ENCODE data around the gene COL6A3.

The COL6A3 gene

DNA sequence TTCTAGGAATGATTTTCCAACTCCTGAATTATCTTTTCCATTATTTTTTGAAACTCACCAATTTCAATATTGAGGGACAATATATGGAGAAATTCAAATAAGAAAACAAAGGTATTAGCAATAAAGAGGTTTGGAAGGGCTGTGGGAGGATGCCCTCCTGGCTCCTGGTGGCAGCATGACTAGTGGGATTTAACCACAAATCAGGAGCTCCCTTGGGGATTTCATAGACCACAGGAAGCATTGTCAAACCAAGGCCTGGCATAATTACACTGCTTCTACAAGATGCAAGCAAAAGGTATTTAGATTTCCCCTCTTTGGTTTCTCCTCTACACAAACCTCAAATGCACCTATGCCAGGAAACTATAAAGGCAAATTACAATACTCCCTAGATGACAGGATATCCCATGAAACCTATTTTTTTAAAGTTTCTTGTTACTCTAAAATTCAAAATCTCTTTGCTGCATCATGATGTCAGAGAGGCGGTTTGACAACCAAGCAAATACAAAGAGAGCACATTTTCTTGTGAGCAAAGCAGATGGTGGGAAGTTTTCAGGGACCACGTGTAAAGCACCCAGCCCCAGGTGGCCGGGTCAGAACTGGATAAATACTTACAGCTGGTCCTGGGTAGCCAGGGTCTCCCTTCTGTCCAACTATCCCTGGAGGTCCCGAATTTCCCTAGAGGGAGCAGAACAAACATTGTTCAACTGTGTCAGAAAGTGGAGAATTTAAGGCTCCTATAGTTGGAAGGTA lies 67.9 kb downstream of the COL6A3 start:
- no peak for DNase-seq (ENCODE audit: low spot score)

DNA sequence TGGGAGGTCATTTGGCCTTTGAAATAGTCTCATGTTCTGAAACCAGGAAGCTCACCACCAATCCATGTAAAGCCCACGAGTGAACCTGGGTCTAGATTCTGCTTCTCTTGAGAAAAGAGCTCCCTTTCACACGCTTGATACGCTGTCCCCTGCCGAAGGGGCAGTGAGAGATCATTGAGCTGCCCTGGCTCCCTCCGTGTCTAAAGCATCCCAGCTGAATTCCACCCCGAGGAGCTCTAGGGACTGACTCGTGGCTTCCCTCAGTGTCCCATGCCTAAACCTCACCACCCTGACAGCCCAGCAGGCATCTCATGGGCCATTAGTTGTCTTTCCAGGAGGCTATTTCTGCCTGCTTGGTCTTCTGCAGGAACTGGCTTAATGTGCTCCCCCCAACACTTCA lies 68.6 kb downstream of the COL6A3 start:
- DNase-seq (ENCODE audit: low spot score) = peak; percentile 32

DNA sequence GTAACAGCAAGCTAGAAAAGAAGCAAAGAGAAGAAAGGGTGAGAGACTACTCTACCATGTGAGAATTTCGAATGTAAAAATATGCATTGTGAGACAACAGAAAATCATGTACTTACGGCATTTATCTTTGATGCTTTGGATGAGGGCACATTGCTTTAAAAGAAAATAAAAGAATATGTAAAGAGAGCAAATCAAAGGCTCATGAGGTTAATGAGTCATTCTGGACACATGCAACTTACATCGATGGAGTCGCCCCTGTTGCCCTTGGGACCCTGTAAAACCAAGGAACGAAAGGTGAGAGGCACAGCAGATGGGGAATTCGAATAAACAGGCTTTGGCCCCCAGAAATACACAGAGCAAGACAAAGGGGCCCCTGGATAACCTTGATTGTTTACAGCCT lies 69.0 kb downstream of the COL6A3 start:
- DNase-seq (ENCODE audit: low spot score) = no peak

DNA sequence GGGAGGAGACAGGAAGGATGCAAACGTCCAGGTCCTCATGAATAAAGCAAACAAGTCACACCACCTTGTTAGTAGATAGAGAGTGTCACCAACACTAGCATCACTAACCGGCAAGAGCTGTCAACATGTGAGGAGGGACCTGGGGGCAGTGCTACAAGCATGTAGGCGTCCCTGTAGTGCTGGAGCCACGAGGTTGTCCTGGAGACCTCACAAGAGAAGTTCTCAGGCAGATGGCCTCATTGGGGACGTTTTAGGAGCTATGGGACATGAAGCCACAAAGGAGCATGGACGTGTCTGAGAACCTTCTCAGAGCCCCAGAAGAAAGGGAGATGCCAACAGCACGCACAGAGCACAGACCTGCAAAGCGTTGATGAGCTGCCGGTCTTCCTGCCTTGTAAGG lies 70.0 kb downstream of the COL6A3 start:
- DNase-seq (ENCODE audit: low spot score) = no peak

DNA sequence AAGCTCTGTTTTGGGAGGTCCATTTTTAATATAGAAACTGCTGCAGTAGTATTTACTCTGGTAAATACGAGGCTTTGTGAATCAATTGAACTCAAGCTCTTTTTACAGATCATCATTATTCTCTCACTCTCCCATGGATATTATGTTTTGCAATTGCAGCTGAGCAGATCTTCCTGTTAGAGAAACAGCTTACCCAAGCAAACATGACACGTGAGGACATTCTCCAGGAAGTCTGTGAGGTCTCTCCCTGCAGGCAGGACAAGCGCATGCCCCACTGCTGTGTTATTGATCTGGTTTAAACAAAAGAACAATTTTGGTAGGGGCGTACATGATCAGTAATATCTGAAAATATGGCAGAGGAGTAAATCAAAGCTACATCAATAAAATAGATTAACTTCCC lies 72.1 kb downstream of the COL6A3 start:
- no peak for DNase-seq (ENCODE audit: low spot score)

DNA sequence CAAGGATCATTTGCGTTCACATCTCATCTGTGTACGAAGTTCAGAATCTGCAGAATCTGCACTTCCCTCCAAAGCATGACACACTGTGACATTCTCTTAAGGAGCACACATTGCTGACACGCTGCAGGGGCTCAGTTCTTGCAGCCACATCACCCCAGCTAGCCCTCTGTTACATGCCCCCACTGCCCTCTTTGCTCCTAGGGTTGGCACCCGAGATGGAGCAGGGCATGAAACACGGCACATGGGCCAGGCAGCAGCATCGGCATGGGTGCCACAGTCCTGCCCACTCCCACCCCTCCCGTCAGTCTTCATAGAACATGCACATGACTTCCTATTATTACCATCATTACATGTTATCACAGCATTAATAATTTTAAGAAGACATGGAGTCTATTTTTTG lies 76.4 kb downstream of the COL6A3 start:
- no peak for DNase-seq (ENCODE audit: low spot score)

DNA sequence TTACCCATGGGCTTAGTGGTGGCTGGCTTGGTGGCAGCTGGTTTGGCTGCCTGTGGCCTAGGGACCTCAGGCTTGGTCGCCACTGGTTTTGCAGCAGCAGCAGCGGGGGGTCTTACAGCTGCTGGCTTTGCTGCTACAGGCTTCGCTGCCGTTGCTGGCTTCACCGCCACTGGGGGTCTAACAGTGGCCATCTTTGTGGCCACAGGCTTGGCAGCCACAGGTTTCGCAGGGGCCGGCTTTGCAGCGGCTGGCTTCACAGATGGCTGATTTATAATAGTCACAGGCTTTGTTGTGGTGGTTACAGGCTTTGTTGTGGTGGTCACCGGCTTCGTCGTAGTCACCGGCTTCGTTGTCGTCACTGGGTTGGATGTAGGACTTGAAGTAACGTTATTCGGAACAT lies 77.8 kb downstream of the COL6A3 start:
- no peak for DNase-seq (ENCODE audit: low spot score)

DNA sequence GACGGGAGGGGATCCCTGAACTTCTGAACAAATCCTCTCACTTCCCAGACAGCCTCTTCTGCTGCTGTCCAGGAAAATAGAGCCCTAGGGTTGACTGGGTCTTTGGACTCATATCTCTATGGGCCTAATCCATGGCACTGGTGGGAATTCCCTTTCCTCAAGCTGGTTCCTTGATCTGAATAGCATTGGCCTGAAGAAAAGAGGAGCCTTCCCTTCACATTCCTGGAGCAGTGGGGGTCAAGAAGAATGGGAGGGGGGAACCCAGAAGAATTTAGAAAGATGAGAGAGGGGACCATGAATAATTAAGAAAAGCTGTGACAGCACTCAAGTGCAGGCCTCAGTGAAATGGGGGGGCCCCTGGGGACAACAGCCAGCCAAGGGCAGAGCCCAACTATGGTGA lies 80.2 kb downstream of the COL6A3 start:
- no peak for DNase-seq (ENCODE audit: low spot score)

DNA sequence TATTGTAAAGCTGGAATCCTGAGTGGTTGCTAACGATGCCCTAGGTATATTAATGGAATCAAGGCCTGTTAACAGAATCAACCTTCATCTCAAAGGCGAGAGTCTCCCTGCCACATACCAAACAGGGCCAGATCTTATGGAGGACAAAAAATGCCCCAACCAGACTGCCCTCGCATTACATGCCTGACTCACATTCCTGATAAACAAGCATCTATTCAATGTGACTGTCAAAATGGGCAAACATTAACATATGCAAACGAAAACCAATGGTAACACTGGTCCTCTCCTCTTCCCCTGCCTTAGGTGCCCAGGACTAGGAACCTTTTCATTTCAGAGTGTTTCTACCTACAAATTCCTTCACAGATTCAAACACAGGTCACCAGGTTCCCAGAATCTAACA lies 83.4 kb downstream of the COL6A3 start:
- no peak for DNase-seq (ENCODE audit: low spot score)

DNA sequence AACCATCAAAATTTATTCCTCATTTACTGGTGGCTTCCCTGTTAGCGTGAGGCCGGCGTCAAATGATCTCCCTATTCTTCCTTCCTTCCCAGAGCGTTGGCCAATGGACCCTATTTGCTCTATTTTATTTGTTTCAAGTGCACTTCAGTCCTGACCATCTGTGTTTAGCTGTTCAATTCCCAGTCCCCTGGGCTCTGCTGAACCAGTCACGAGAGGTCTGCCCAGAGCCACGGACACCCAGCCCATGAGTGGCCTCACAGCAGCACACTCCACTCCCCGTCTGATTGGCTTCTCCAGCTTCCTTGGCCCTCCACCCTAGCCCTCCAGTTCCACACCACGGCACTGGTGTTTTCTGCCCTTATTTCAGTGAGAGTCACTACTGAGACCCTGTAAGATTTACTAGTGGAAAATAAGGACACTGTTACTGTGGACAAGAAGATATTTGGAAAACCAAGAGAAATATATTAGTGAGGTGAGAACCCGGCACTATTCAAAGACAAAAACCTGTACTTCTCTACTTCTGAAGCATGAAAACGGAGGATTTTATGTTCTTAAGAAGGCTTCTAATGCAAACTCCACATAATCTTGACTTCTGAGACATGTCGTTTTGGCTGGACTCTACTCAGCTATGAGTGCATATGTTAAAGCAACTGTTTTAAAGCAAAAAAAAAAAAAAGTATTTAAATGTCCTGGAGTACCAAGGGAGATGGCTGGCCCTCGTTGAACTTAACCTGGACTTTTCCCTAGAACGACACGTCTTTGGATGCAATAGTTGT lies 86.6 kb downstream of the COL6A3 start:
- no peak for DNase-seq (ENCODE audit: low spot score)

DNA sequence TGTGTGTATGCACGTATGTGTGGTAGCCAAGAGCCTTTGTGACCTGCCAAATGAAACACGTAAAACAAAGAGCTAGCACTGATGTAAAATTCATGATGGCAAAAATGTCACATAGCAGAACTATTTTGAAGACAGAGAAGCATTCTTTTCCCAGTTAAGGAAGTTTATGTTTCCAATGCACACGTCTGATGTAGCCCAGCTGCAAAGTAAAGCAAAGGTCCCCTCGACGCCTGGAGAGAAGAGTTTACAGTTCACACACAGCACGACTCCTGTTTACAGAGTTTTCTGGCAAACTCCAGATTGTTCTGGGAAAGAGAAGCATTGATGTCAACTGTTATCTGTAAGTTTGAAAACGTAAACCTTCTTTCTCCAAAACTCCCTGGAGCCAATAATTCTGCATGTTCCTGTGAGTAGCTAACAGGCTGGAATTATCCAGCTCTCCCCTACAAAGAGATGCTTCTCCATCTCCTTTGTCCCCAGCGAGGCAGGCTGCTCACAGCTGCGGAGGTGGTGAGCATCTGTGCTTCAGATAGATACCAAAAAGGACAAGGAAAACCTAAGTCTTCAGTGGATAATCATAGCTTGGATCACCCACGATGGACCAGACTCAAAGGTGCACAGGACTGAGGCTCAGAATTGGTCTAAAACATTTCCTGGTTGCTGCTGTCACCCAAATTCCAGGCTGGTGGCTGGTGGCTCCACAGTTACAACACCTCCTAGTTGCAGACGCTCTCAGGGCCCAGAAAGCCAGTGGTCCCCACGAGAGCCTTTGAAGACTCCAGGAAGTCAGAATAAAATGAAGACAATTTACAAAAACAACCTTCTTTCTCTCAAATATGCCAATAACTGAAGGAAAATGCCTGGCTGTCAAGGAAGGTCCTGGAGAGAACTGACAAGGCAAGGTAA lies 87.4 kb downstream of the COL6A3 start:
- DNase-seq (ENCODE audit: low spot score) = no peak

DNA sequence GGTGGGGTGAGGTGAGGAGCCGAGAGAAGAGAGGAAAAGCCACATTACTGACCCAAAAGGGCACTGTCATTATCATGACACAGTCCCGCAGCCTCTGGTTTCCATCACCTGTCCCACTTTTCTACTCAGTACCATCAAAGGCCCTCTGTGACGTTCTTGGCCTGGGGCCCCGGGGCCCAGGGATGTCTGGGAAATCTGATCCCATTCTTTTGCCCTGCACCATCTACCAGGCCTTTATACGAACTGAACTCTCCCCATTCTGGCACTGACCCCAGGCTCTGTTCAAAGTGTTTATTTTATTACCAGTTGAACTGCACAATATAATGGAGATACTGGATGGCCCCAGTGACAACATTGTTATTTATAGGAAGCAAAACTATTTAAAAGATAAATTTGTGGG lies 89.1 kb downstream of the COL6A3 start:
- no peak for DNase-seq (ENCODE audit: low spot score)

DNA sequence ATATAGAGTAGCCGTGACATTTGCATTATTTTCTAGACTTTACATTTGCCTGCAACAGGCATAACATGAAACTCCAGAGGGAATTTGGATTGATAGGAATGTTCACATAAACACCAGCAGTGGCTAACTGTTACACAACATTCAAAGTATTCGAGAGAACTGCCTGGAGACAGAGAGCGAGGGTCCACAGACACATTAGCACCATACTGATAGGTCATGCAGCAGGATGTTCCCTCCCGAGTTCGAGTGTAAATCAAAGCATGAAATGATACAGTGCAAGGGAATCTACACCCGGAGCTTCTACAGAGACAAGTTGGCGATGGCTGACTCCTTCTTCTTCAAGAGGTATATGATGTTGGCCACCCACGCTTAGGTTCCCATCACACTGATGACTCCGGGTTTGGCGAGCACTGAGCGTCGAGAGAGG lies 89.5 kb downstream of the COL6A3 start:
- DNase-seq (ENCODE audit: low spot score) = no peak

DNA sequence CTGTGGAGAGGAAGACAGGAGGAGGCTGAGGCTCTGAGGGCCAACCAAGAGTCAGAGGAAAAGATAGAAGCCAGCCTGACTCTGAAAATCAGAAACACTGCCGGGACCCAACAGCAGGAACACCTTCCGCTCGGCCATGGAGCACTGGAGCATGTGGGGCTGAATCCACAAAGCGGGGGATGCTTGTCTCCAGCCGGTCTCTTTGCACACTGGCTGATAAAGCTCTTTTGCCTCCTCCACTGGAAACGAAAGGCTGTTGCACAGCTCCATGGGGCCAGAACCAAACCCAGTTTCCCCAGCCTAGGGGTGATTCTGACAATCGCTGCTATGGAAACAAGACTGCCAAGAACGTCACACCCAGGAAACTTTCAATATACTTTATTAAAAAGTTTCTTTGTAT lies 90.3 kb downstream of the COL6A3 start:
- DNase-seq (ENCODE audit: low spot score) = no peak

DNA sequence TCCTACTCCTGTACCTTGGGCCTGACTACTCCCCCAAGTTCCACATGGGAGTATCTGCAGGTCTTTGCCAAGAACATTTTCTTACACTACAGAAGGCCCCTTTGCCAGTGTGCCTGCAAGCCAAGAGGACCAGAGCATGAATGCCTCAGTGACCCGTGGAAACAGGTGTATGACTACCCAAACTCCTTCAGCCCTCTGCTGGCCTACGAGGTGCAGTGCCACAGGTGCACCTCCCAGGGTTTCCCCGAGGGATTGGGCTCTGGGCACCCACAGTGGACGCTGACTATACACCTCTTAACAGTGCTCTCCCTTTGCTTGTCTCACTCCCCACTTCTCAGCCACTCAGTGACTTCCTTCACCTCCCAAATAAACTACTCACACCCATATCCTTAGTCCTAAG lies 91.4 kb downstream of the COL6A3 start:
- no peak for DNase-seq (ENCODE audit: low spot score)

DNA sequence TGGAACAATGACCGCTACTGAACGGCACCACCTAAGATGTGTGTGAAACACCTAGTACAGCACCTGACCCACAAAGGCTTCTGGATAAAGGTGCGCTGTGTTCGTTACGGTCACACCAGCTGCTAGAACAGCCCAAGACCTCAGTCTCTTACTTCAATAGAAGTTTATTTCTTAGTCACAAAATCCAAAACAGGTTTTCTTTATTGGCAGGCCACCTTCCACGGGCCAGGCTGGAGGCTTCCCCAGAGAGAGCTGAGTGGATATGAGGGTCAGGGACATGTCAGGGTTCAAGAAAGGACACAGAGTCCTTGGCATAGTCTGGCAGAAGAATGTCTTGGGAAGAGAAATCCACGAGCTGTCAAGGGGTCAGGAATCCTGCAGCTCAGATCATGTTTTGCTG lies 92.2 kb downstream of the COL6A3 start:
- no peak for DNase-seq (ENCODE audit: low spot score)

DNA sequence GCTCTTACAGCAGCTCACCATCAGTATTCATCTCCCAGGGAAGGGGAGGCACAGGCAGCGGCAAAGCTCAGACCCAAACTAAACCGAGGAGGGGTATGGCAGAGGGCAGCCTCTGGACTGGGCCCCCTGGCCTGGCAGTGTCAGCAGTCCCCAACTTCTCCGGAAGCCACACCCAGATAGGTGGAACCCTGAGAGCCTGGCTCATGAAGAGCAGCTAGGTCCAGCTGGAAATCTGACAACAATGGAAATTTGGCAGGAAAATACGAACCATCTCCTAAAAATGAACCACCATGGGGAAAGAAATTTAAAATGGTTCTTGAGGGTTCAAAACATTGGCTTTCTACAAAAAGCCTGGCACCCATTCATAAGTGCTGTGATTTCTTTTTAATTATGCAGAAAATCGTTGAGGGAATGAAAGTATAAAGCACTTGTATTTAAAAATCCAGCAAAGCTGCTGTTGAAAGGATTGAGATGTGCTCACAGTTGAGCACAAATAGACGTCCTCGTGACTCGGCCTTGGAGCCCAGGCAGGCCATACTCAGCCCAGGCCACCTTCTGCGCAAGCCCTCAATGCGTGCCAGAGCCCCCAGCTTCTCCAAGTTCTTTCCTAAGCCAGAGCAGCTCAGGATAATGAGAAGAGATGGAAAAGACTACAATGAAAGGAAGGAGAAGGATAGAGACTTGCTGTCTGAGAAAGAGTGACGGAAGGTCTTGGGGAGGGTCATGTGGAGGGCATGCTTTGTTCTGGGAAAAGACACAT lies 93.0 kb downstream of the COL6A3 start:
- DNase-seq (ENCODE audit: low spot score) = no peak

DNA sequence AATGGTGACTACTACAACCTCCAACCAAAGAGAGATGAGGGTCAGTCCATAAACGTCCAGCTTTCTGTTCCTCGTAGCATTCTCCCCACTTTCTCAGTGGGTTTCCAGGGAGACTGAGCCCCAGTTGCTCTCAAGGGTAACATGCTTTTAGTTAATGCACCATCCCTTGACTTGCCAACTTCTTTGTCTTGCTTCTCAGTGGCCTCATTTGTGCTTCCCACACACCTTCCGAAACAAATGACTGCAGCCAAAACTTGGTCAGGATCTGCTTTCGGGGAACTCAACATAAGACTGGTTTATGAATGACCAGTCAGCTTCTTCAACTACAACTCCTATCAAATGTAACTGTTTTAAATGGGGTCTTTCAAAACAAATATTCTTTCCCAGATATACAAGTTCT lies 94.1 kb downstream of the COL6A3 start:
- DNase-seq (ENCODE audit: low spot score) = no peak

DNA sequence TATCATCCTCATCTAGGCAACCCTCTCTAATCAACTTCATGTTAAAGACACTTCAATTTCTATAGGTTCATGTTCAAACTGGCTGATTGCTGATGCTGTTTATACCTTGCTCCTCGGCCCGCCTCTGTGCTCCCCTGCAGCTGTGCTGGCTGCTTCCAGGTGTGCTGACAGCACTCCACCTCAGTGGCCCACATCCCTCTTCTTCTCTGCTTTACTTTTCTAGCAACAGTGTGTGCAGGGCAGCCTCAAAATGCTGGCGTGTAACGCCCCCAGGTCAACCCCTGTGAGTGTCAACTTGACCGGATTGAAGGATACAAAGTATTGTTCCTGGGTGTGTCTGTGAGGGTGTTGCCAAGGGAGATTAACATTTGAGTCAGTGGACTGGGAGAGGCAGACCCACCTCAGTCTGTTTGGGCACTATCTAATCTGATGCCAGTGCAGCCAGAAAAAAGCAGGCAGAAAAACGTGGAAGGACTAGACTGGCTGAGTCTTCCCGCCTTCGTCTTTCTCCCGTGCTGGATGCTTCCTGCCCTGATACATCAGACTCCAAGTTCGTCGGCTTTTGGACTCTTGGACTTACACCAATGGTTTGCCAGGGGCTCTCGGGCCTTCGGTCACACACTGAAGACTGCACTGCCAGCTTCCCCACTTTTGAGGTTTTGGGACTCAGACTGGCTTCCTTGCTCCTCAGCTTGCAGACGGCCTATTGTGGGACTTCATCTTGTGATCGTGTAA lies 94.7 kb downstream of the COL6A3 start:
- no peak for DNase-seq (ENCODE audit: low spot score)

DNA sequence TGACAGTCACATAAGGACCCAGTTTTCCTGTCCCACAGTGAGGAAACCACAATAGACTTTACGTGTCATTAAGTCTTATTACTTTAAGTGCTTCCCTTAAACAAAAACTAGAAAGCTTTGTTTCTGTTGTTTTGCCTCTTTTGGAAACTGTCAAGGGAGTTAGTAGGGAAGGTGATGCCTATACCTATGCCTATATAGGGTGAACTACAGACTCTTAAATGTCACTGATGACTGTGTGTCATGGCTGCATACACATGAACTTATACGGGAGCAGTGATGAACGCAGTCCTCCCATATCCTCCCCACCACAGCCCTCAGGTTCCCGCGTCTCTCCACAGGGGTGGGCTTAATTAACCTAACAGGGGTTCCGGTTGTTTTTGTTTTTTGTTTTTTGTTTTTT lies 97.6 kb downstream of the COL6A3 start:
- no peak for DNase-seq (ENCODE audit: low spot score)

DNA sequence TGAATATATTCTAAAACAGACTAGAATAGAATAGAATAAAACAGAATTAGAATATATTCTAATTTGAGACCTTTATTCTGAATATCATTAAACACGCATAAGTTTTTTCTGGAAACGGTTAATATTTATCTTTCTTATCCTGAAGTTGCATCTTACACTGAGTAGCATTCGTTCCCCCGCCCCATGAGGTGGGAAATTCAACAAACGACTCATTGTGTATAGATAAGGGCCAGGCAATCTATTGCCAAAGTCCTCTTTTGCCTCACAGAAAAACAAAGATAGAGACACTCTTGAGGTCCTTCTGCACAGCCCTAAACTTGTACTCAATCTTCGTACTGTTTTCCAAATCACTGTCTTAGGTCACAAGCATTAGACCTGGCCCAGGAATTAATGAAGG lies 98.1 kb downstream of the COL6A3 start:
- DNase-seq (ENCODE audit: low spot score) = no peak
